ENCODE results near the gene NEK7. TPM values are rescaled to one million over a fixed set of nuclear protein-coding genes. Genes with fewer than 3 reads are reported as not detected.

The NEK7 gene
- total and polyA plus RNA-seq, 2 of the 8 experiments (the other 6 are each of a cell fraction or from before 2014, with no cell fraction given): 5.1 to 10.0 TPM

- no peak for TF ChIP-seq CHD7 (IDR thresholded peaks at IDR 0.05; ENCODE audit: insufficient replicate concordance, low read length)
- no peak for TF ChIP-seq RNF2 (IDR thresholded peaks at IDR 0.05; ENCODE audit: borderline replicate concordance, low read depth, low read length, missing control alignments, poor library complexity, severe bottlenecking)
- TF ChIP-seq SAP30 (IDR thresholded peaks at IDR 0.05; ENCODE audit: insufficient read depth, insufficient replicate concordance, low read length): no peak
- TF ChIP-seq RXRA (IDR thresholded peaks at IDR 0.05; ENCODE audit: insufficient read depth, low read depth, low read length): no peak
- no peak for TF ChIP-seq CEBPB (IDR thresholded peaks at IDR 0.05; ENCODE audit: low read depth, low read length)
- no peak for TF ChIP-seq SIX5 (IDR thresholded peaks at IDR 0.05; ENCODE audit: low read depth, low read length)
- TF ChIP-seq EP300 (IDR thresholded peaks at IDR 0.05; ENCODE audit: borderline replicate concordance in 1 of 2, low read depth in 2 of 2, low read length in 2 of 2): no peak
- TF ChIP-seq BACH1 (IDR thresholded peaks at IDR 0.05; ENCODE audit: low read length): no peak
- TF ChIP-seq GTF2F1 (IDR thresholded peaks at IDR 0.05; ENCODE audit: borderline replicate concordance, low read depth, low read length): no peak
- TF ChIP-seq RAD21 (IDR thresholded peaks at IDR 0.05 in 1 of 2, conservative IDR thresholded peaks at IDR 0.05 in 1 of 2; ENCODE audit: low read depth in 2 of 2, low read length in 2 of 2): no peak
- TF ChIP-seq KDM4A (IDR thresholded peaks at IDR 0.05; ENCODE audit: low read depth, low read length, severe bottlenecking): no peak
Observed at GRCh38 chr1:198178615-198179014, 21.8 kb downstream of the NEK7 start (continued).

Data from H1 (cell line).